ENCODE data around the gene TRAPPC10. TPM values are rescaled to one million over a fixed set of nuclear protein-coding genes. Genes with fewer than 3 reads are reported as not detected.

Gene TRAPPC10
- total and polyA plus RNA-seq, 10 of the 15 experiments (the other 5 are each of a cell fraction or from before 2014, with no cell fraction given) = 1.1 to 39.6 (median 28.2) TPM

GRCh38 chr21:44006656-44007055, 5.5 kb upstream of the TRAPPC10 start (continued):
- no peak for TF ChIP-seq EP300 (IDR thresholded peaks at IDR 0.05; ENCODE audit: borderline replicate concordance in 1 of 2, control insufficient read depth in 1 of 2, low read depth in 2 of 2, low read length in 2 of 2)
- TF ChIP-seq NKRF (conservative IDR thresholded peaks at IDR 0.05) = no peak
- TF ChIP-seq ATF7 (IDR thresholded peaks at IDR 0.05; ENCODE audit: low read depth) = no peak
- TF ChIP-seq ZBED1 (IDR thresholded peaks at IDR 0.05; ENCODE audit: borderline replicate concordance) = no peak

GRCh38 chr21:44010429-44010828, 1.7 kb upstream of the TRAPPC10 start:
- RAD21 ChIA-PET (ENCODE audit: unreplicated experiment) = no interaction called here
- in situ Hi-C loops (cut with MboI) = no loop called here
- WGBS (ENCODE audit: insufficient coverage, insufficient replicate concordance, low lambda C conversion rate, missing lambda C conversion rate) = 98% methylated on average over 9 of the region's 9 CpGs
- no peak for FAIRE-seq
- peaks cover 41% of the 10 kb centered on the region for H3K79me2 ChIP-seq (ENCODE audit: control insufficient read depth, insufficient read depth, low read length)
- SMC1A ChIA-PET (ENCODE audit: uncharacterized antibody, unreplicated experiment) = no interaction called here
- ATAC-seq = no peak
- POLR2A ChIA-PET = no interaction called here
- no peak overlapping the region for H3K4me2 ChIP-seq (ENCODE audit: control insufficient read depth, insufficient read depth)
- no peaks in the 10 kb centered on the region for H4K20me1 ChIP-seq (ENCODE audit: control insufficient read depth, insufficient read depth)
- no TSS peak for BruUV-seq (replicated peaks)
- peaks cover 3% of the 10 kb centered on the region; the same call in 1 of the 2 replicates for H3K4me1 ChIP-seq (ENCODE audit: control insufficient read depth, insufficient read depth, low read length)
- DNase-seq (ENCODE audit: low read depth, low spot score) = no peak
- no peak overlapping the region for H2AFZ ChIP-seq (ENCODE audit: control insufficient read depth, low read depth, low read length)
- no peak overlapping the region for H3K4me3 ChIP-seq
- no peak overlapping the region for H3K9ac ChIP-seq (ENCODE audit: control insufficient read depth, insufficient read depth, low read length)
- intact Hi-C loops (cut with micrococcal nuclease; ENCODE audit: unreplicated experiment) = no loop called here
- H3K9me3 ChIP-seq (replicated peaks; ENCODE audit: control insufficient read depth, insufficient read depth, low read length) = no peaks in the 10 kb centered on the region
- H3K36me3 ChIP-seq (ENCODE audit: control insufficient read depth in 2 of 2, insufficient read depth in 2 of 2, low read length in 1 of 2) = no peaks in the 10 kb centered on the region
- CTCF ChIA-PET = interaction anchor here (1.1 kb wide), 1 partner anchor 35 kb away, joined by 4 read pairs; no protein-coding TSS in a partner anchor
- no peak overlapping the region for H3K27ac ChIP-seq (ENCODE audit: control insufficient read depth, insufficient read depth)
- H3K27me3 ChIP-seq (replicated peaks in 1 of 2; ENCODE audit: control insufficient read depth in 2 of 2, insufficient read depth in 2 of 2, low read length in 1 of 2) = no peaks in the 10 kb centered on the region
- TF ChIP-seq POLR2A (IDR thresholded peaks at IDR 0.05; ENCODE audit: low read depth, low read length) (no peak), RAD51 (IDR thresholded peaks at IDR 0.05) (no peak), SMAD1 (IDR thresholded peaks at IDR 0.05; ENCODE audit: low read depth, partially characterized antibody) (no peak), CUX1 (IDR thresholded peaks at IDR 0.05; ENCODE audit: insufficient replicate concordance, low read depth, low read length) (no peak), ZBED1 (IDR thresholded peaks at IDR 0.05; ENCODE audit: borderline replicate concordance) (no peak), SUZ12 (IDR thresholded peaks at IDR 0.05; ENCODE audit: unreplicated experiment) (no peak), USF2 (IDR thresholded peaks at IDR 0.05; ENCODE audit: borderline replicate concordance, low read depth, low read length) (no peak), BCLAF1 (IDR thresholded peaks at IDR 0.05) (no peak), ZNF217 (IDR thresholded peaks at IDR 0.05) (no peak)

All from GM12878 (cell line).